Glomerular endothelial cell (primary cell): ENCODE results near the gene FGF11. TPM values are rescaled to one million over a fixed set of nuclear protein-coding genes. Genes with fewer than 3 reads are reported as not detected.
"Not testable (repeated sequence)": the region's sequence is repeated elsewhere in the genome, so short reads cannot be mapped to it uniquely, and the experiment has no call there.

Experiments
- DNase-seq: peaks from one replicate; pipeline ENCODE4 v3.0.0-alpha.2; 2011; ENCODE audit warnings: low read depth, low spot score; ENCODE audit errors: extremely low read depth
- total RNA-seq: library from RNA; depleted of rRNA; stranded (reverse); fragments of >200 nt; gene quantifications from 2 replicates; pipeline ENCODE4 v1.2.3, GENCODE V29; 2015

The FGF11 gene
- total RNA-seq, 1 donor from 2014 or later = 0.88 TPM

GRCh38 chr17:7477392-7478275 lies 38.3 kb downstream of the FGF11 start:
- no peak for DNase-seq

GRCh38 chr17:7478276-7479212 lies 39.2 kb downstream of the FGF11 start:
- no peak for DNase-seq

GRCh38 chr17:7479213-7480088 lies 40.1 kb downstream of the FGF11 start, which contains the start of gene ZBTB4:
Gene ZBTB4 (minus strand): TSS chr17:7479631. CDS start chr17:7466801, 12,830 bp downstream.
- no peak for DNase-seq

- DNase-seq = no peak
These were observed 40.7 kb downstream of the FGF11 start for GRCh38 chr17:7480089-7480384.

- not testable (repeated sequence) for DNase-seq
These were observed 42.0 kb downstream of the FGF11 start, which contains the start of gene SLC35G6 for GRCh38 chr17:7481275-7481674. Gene SLC35G6 (plus strand): TSS chr17:7481446. CDS start chr17:7481517, 71 bp downstream.

GRCh38 chr17:7481842-7482741 lies 42.8 kb downstream of the FGF11 start:
- DNase-seq = not testable (repeated sequence)

- not testable (repeated sequence) for DNase-seq
These were observed 43.4 kb downstream of the FGF11 start for GRCh38 chr17:7482742-7483088.

- peak; percentile 73 for DNase-seq
These were observed 44.1 kb downstream of the FGF11 start for GRCh38 chr17:7483255-7484066.

- DNase-seq = peak; percentile 83
These were observed 45.0 kb downstream of the FGF11 start, which contains the start of gene POLR2A for GRCh38 chr17:7484067-7484918. Gene POLR2A (plus strand): TSS chr17:7484366.

- DNase-seq = no peak
These were observed 45.6 kb downstream of the FGF11 start for GRCh38 chr17:7484919-7485377.

- DNase-seq = no peak
These were observed 46.9 kb downstream of the FGF11 start for GRCh38 chr17:7486181-7486580.

GRCh38 chr17:7490144-7490543 lies 50.8 kb downstream of the FGF11 start:
- no peak for DNase-seq

GRCh38 chr17:7491583-7491982 lies 52.3 kb downstream of the FGF11 start:
- DNase-seq = no peak

GRCh38 chr17:7493941-7494340 lies 54.6 kb downstream of the FGF11 start:
- DNase-seq = no peak
